Progenitor cell of endocrine pancreas (in vitro differentiated cells): ENCODE data around the gene MRNIP. TPM values are rescaled to one million over a fixed set of nuclear protein-coding genes. Genes with fewer than 3 reads are reported as not detected.
A peak's percentile ranks its signal among the peaks of the same experiment; 100 is the strongest.

Source experiments
- DNase-seq: peaks from one replicate; pipeline ENCODE4 v3.0.0; 2021; ENCODE audit warnings: low spot score; ENCODE audit not compliant: unreplicated experiment
- H3K27ac Mint-ChIP-seq: 2 replicates; pipeline ENCODE4 v1.8.0; 2021; ENCODE audit warnings: mild to moderate bottlenecking, moderate library complexity, mixed read lengths
- H3K27me3 Mint-ChIP-seq: 2 replicates; pipeline ENCODE4 v1.8.0; 2021; ENCODE audit warnings: mixed read lengths
- H3K36me3 Mint-ChIP-seq: 2 replicates; pipeline ENCODE4 v1.8.0; 2022; ENCODE audit warnings: mixed read lengths; ENCODE audit not compliant: insufficient read depth
- H3K4me1 Mint-ChIP-seq: 2 replicates; pipeline ENCODE4 v1.8.0; 2021; ENCODE audit warnings: low read depth, mixed read lengths
- H3K4me3 Mint-ChIP-seq: 2 replicates; pipeline ENCODE4 v1.8.0; 2021; ENCODE audit warnings: low read depth, mild to moderate bottlenecking, moderate library complexity, mixed read lengths
- H3K9me3 Mint-ChIP-seq: 2 replicates; pipeline ENCODE4 v1.8.0; 2021; ENCODE audit warnings: low read depth, mixed read lengths
- CTCF ChIP-seq: fragments of 200-600 bp; sonication (generic); IDR thresholded peaks from one replicate; pipeline ENCODE4 v1.5.0; 2021; ENCODE audit warnings: antibody characterized with exemption, mild to moderate bottlenecking; ENCODE audit not compliant: unreplicated experiment
- total RNA-seq: library from RNA; stranded (reverse); gene quantifications from 2 replicates; pipeline ENCODE4 v1.2.1, GENCODE V29; 2021

Gene MRNIP
- total RNA-seq, 1 donor from 2014 or later: 63.4 TPM

- peaks cover 2% of the 10 kb centered on the region for H3K27me3 Mint-ChIP-seq
- no peak for TF ChIP-seq CTCF
- peak overlapping the region; percentile 96 for H3K27ac Mint-ChIP-seq
- peaks cover 30% of the 10 kb centered on the region for H3K4me1 Mint-ChIP-seq
- H3K9me3 Mint-ChIP-seq: no peaks in the 10 kb centered on the region
- peak overlapping the region; percentile 65 for H3K4me3 Mint-ChIP-seq
- DNase-seq: no peak
- peaks cover 9% of the 10 kb centered on the region for H3K36me3 Mint-ChIP-seq
Measured at GRCh38 chr5:179817890-179818745, 40.5 kb downstream of the MRNIP start.

GRCh38 chr5:179817470-179817840 is 41.2 kb downstream of the MRNIP start:
- no peak for TF ChIP-seq CTCF
- H3K4me3 Mint-ChIP-seq: peak overlapping the region; percentile 26
- DNase-seq: no peak
- peak overlapping the region; percentile 96 for H3K27ac Mint-ChIP-seq
- H3K27me3 Mint-ChIP-seq: peaks cover 2% of the 10 kb centered on the region
- H3K4me1 Mint-ChIP-seq: peaks cover 24% of the 10 kb centered on the region
- H3K36me3 Mint-ChIP-seq: peaks cover 9% of the 10 kb centered on the region
- H3K9me3 Mint-ChIP-seq: no peaks in the 10 kb centered on the region

DNA sequence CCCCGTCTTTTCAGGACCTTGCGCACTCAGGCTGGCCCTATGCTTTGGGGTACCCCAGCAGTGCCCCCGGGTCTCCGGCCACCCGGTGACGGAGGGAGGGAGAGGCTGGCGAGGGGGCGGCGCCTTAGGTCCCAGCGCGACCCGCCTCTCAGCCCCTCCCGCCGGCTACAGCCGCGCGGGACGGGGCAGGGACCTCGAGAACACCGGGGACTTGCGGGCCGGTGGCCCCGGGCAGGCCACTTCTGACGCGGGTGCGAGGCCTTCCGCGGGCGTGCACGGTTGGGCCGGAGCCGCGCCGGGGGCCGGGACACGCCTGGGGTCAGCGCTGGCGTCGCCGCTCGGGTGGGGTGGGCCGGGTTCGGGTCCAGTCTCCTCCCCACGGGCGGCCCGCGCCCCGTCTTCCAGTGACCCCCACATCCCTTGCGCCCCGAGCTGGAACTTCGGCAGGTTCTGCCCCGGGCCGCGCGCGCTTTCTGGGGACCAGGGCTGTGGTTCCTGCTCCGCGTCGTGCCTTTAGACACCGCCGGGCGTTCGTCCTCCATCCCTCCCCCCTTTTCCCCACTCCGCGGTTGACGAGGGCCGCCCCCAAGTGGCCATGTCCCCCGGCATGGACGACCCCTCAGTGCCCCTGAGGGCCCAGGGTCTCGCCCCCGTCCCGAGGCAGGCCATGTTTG is 41.7 kb downstream of the MRNIP start:
- DNase-seq: no peak
- Mint-ChIP-seq H3K4me1 (peaks cover 18% of the 10 kb centered on the region), H3K4me3 (peak overlapping the region; percentile 45), H3K36me3 (peaks cover 11% of the 10 kb centered on the region), H3K9me3 (no peaks in the 10 kb centered on the region), H3K27me3 (peaks cover 2% of the 10 kb centered on the region), H3K27ac (no peak overlapping the region)
- peak; percentile 6 for TF ChIP-seq CTCF

- Mint-ChIP-seq H3K36me3 (peaks cover 11% of the 10 kb centered on the region), H3K27me3 (peaks cover 2% of the 10 kb centered on the region), H3K4me1 (peaks cover 15% of the 10 kb centered on the region), H3K4me3 (peak overlapping the region; percentile 45), H3K9me3 (no peaks in the 10 kb centered on the region), H3K27ac (no peak overlapping the region)
- no peak for TF ChIP-seq CTCF
- no peak for DNase-seq
Measured at GRCh38 chr5:179816401-179816795, 42.2 kb downstream of the MRNIP start.

GRCh38 chr5:179815491-179816249 is 42.9 kb downstream of the MRNIP start:
- Mint-ChIP-seq H3K27me3 (peaks cover 2% of the 10 kb centered on the region), H3K27ac (no peak overlapping the region), H3K4me1 (peaks cover 15% of the 10 kb centered on the region), H3K4me3 (peak overlapping the region; percentile 62), H3K9me3 (no peaks in the 10 kb centered on the region), H3K36me3 (peaks cover 11% of the 10 kb centered on the region)
- TF ChIP-seq CTCF: no peak
- DNase-seq: no peak
